Measurements from ENCODE around the gene JMY.

DNA sequence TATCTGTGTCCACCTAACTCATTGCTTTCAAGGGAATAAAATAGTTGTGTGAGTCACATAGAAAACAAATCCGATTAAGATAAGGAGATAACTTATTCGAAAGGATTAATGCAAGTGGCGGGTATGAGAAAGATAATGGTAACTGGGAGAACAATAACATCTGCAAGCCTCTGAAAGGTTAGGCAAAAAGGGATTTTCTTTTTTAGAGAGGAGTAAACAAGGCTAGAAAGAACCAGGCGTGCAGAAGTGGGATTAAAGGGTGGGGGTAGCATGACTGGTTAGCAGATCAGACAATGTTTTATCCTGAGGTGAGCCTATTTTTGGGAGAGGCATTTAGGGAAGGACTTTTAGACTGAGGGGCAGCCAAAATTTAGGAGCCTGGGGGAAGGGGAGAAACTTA, 34.7 kb upstream of the JMY start:
- TF ChIP-seq POLR2A (IDR thresholded peaks at IDR 0.05) = no peak
- TF ChIP-seq, protein P1, sequence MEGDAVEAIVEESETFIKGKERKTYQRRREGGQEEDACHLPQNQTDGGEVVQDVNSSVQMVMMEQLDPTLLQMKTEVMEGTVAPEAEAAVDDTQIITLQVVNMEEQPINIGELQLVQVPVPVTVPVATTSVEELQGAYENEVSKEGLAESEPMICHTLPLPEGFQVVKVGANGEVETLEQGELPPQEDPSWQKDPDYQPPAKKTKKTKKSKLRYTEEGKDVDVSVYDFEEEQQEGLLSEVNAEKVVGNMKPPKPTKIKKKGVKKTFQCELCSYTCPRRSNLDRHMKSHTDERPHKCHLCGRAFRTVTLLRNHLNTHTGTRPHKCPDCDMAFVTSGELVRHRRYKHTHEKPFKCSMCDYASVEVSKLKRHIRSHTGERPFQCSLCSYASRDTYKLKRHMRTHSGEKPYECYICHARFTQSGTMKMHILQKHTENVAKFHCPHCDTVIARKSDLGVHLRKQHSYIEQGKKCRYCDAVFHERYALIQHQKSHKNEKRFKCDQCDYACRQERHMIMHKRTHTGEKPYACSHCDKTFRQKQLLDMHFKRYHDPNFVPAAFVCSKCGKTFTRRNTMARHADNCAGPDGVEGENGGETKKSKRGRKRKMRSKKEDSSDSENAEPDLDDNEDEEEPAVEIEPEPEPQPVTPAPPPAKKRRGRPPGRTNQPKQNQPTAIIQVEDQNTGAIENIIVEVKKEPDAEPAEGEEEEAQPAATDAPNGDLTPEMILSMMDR (IDR thresholded peaks at IDR 0.05) = no peak

Measured in esophagus squamous epithelium (tissue), 4 donors.